GM12878 (cell line): Measurements from ENCODE around the gene OR6C2. TPM values are rescaled to one million over a fixed set of nuclear protein-coding genes. Genes with fewer than 3 reads are reported as not detected.
"Not testable (repeated sequence)": the region's sequence is repeated elsewhere in the genome, so short reads cannot be mapped to it uniquely, and the experiment has no call there.

Experiments used
- ATAC-seq: fragments of 200-7000 bp; cut with Tn5 transposase; 3 replicates; pipeline ENCODE4 v1.9.1; 2020; ENCODE audit warnings: mild to moderate bottlenecking, moderate library complexity
- BruUV-seq: library from RNA; stranded (reverse); fragments of 400-500 nt; replicated peaks from 2 replicates; lab custom pipeline; 2021; lab: Mats Ljungman, UMichigan
- CTCF ChIA-PET: fragments of 300-600 bp; sonication (Branson Sonifier 250); formaldehyde crosslinking; extraction: SDS; loops from one replicate; lab custom pipeline; 2021; ENCODE audit warnings: inconsistent platforms; lab: Yijun Ruan, JAX
- POLR2A ChIA-PET: fragments of 350-600 bp; formaldehyde crosslinking; extraction: SDS; loops from one replicate; lab custom pipeline; 2021; ENCODE audit warnings: inconsistent platforms; lab: Charles Lee
- RAD21 ChIA-PET: fragments of 300-600 bp; sonication (Branson Sonifier 250); formaldehyde crosslinking; loops from one replicate; lab custom pipeline; 2023; ENCODE audit warnings: antibody characterized with exemption; ENCODE audit not compliant: unreplicated experiment; lab: Charles Lee
- SMC1A ChIA-PET: fragments of 300-600 bp; sonication (Branson Sonifier 250); formaldehyde crosslinking; loops from one replicate; lab custom pipeline; 2023; ENCODE audit not compliant: unreplicated experiment, uncharacterized antibody; lab: Charles Lee
- DNase-seq: peaks from one replicate; pipeline ENCODE4 v3.0.0-alpha.2; 2011; ENCODE audit warnings: low read depth, low spot score
- FAIRE-seq: peaks from 3 replicates; lab custom pipeline; 2011; peaks lifted over from hg19 to GRCh38; lab: Jason Lieb, UNC
- H2AFZ ChIP-seq: 2 replicates; pipeline ENCODE4 v1.6.0; 2011; ENCODE audit warnings: low read depth, low read length, control low read depth; ENCODE audit not compliant: control insufficient read depth
- H3K27ac ChIP-seq: 2 replicates; pipeline ENCODE4 v1.5.1; 2011; ENCODE audit warnings: control low read depth; ENCODE audit not compliant: control insufficient read depth, insufficient read depth
- H3K27me3 ChIP-seq, 2 experiments: replicated peaks in 1 of 2; 2 replicates each; pipeline versions ENCODE4 v1.6.0 to v1.6.1; 2011; ENCODE audit warnings: low read length in 1 of 2; ENCODE audit not compliant: control insufficient read depth in 2 of 2, insufficient read depth in 2 of 2
- H3K36me3 ChIP-seq, 2 experiments: 2 replicates each; pipeline ENCODE4 v1.5.1; 2011; ENCODE audit warnings: low read length in 1 of 2; ENCODE audit not compliant: control insufficient read depth in 2 of 2, insufficient read depth in 2 of 2
- H3K4me1 ChIP-seq: 2 replicates; pipeline ENCODE4 v1.6.1; 2011; ENCODE audit warnings: mild to moderate bottlenecking, low read length, moderate library complexity, mixed read lengths; ENCODE audit not compliant: control insufficient read depth, insufficient read depth
- H3K4me2 ChIP-seq: 2 replicates; pipeline ENCODE4 v1.6.0; 2011; ENCODE audit warnings: control low read depth; ENCODE audit not compliant: control insufficient read depth, insufficient read depth
- H3K4me3 ChIP-seq: fragments of 200-600 bp; sonication (generic); 2 replicates; pipeline ENCODE4 v1.5.1; 2016
- H3K79me2 ChIP-seq: 2 replicates; pipeline ENCODE4 v1.6.0; 2011; ENCODE audit warnings: low read length; ENCODE audit not compliant: control insufficient read depth, insufficient read depth
- H3K9ac ChIP-seq: 2 replicates; pipeline ENCODE4 v1.8.0; 2011; ENCODE audit warnings: low read length, control low read depth, mixed read lengths; ENCODE audit not compliant: control insufficient read depth, insufficient read depth
- H3K9me3 ChIP-seq: replicated peaks from 3 replicates; pipeline ENCODE4 v1.5.1; 2011; ENCODE audit warnings: mild to moderate bottlenecking, low read length; ENCODE audit not compliant: control insufficient read depth, insufficient read depth
- H4K20me1 ChIP-seq: 2 replicates; pipeline ENCODE4 v1.6.0; 2011; ENCODE audit not compliant: control insufficient read depth, insufficient read depth
- EZH2 ChIP-seq: IDR thresholded peaks from 2 replicates; pipeline ENCODE4 v1.6.1; 2012; ENCODE audit warnings: low read depth, mild to moderate bottlenecking, control low read depth, inconsistent platforms, low read length, borderline replicate concordance; ENCODE audit not compliant: control insufficient read depth
- MAX ChIP-seq: IDR thresholded peaks from 2 replicates; pipeline ENCODE4 v1.6.1; 2012; ENCODE audit warnings: low read depth, low read length, improper control_type of control experiment
- MLLT1 ChIP-seq: fragments of 450-650 bp; IDR thresholded peaks from 2 replicates; pipeline ENCODE4 v1.6.1; 2016; ENCODE audit warnings: mild to moderate bottlenecking
- NR2F1 ChIP-seq: fragments of 450-650 bp; conservative IDR thresholded peaks from 2 replicates; pipeline ENCODE4 v1.6.1; 2017; ENCODE audit warnings: mild to moderate bottlenecking
- SIX5 ChIP-seq: IDR thresholded peaks from 2 replicates; pipeline ENCODE4 v1.6.1; 2011; ENCODE audit warnings: mild to moderate bottlenecking, low read depth, low read length, moderate library complexity; ENCODE audit not compliant: severe bottlenecking
- SPI1 ChIP-seq: IDR thresholded peaks from 2 replicates; pipeline ENCODE4 v1.6.1; 2011; ENCODE audit warnings: low read depth, mild to moderate bottlenecking, low read length, moderate library complexity, borderline replicate concordance; ENCODE audit not compliant: insufficient read depth
- WGBS: methylation state at CpG from one replicate; pipeline ENCODE4 v1.1.6; 2016; ENCODE audit warnings: low lambda C conversion rate; ENCODE audit not compliant: insufficient replicate concordance, insufficient coverage; ENCODE audit errors: missing lambda C conversion rate; 5-methylcytosine and 5-hydroxymethylcytosine counted together
- in situ Hi-C: fragments of 300-500 bp; cut with MboI; formaldehyde crosslinking; loops from 9 replicates; pipeline ENCODE4 v1.14.3; 2018; ENCODE audit warnings: mixed read lengths
- intact Hi-C: fragments of 100-400 bp; cut with micrococcal nuclease; formaldehyde crosslinking; loops from one replicate; pipeline ENCODE4 v1.14.2; 2022; ENCODE audit not compliant: unreplicated experiment
- polyA plus RNA-seq, 11 experiments: library from polyadenylated mRNA; depleted of rRNA in 4 of 11; unstranded in 6 of 11; stranded (reverse) in 5 of 11; fragments of >200 nt; fragmentation: Nextera tagmentation in 4 of 11; fragmentation: Illumina TruSeq in 1 of 11; extraction: Ambion mirVana in 4 of 11; extraction: Trizol in 1 of 11; gene quantifications; 1 replicate in 1 of 11; 2 replicates in 10 of 11; pipeline versions ENCODE4 v1.2.1 to v1.2.3, GENCODE V29; 2011 to 2016; ENCODE audit warnings: inconsistent platforms in 2 of 11, missing spikeins in 2 of 11, low read depth in 1 of 11
- total RNA-seq, 4 experiments: library from RNA; depleted of rRNA in 3 of 4; stranded (reverse); fragments of >200 nt in 3 of 4; fragmentation: Illumina TruSeq in 1 of 4; extraction: Trizol in 1 of 4; gene quantifications; 2 replicates each; pipeline versions ENCODE4 v1.2.1 to v1.2.3, GENCODE V29; 2013 to 2021

OR6C2 gene
- total and polyA plus RNA-seq, 10 of the 15 experiments (the other 5 are each of a cell fraction or from before 2014, with no cell fraction given) = not detected

GRCh38 chr12:55428331-55429243 lies 15.3 kb upstream of the OR6C2 start (continued):
- TF ChIP-seq MAX (no peak), SPI1 (no peak), MLLT1 (no peak), NR2F1 (no peak), EZH2 (no peak), SIX5 (no peak)
- TF ChIP-seq, all 136 proteins: peak for 0

GRCh38 chr12:55441233-55441632 lies 2.6 kb upstream of the OR6C2 start:
- ATAC-seq, RAD21 ChIA-PET, DNase-seq, H3K79me2 ChIP-seq, H3K4me1 ChIP-seq, H3K27ac ChIP-seq, H4K20me1 ChIP-seq, H3K4me2 ChIP-seq, H2AFZ ChIP-seq, H3K27me3 ChIP-seq, SMC1A ChIA-PET, H3K9ac ChIP-seq, in situ Hi-C loops, H3K36me3 ChIP-seq, H3K4me3 ChIP-seq, intact Hi-C loops, CTCF ChIA-PET, FAIRE-seq, BruUV-seq, H3K9me3 ChIP-seq, POLR2A ChIA-PET: not testable (repeated sequence)
- 34% methylated on average over 5 of the region's 5 CpGs for WGBS
